ENCODE results near the gene TMEM266.

GRCh38 chr15:76071806-76072205 lies 12.0 kb downstream of the TMEM266 start:
- TF ChIP-seq EZH2phosphoT487 (IDR thresholded peaks at IDR 0.05; ENCODE audit: borderline replicate concordance) (no peak), CTCF (conservative IDR thresholded peaks at IDR 0.05; ENCODE audit: low read length) (no peak)
